Measurements from ENCODE around the gene ATG16L1.

- TF ChIP-seq CTCF (IDR thresholded peaks at IDR 0.05) (no peak), POLR2AphosphoS5 (IDR thresholded peaks at IDR 0.05; ENCODE audit: low read depth, low read length) (no peak)
Observed at GRCh38 chr2:233323851-233324250, 72.4 kb downstream of the ATG16L1 start.
